ENCODE results near the gene PPM1A.

The PPM1A gene

DNA sequence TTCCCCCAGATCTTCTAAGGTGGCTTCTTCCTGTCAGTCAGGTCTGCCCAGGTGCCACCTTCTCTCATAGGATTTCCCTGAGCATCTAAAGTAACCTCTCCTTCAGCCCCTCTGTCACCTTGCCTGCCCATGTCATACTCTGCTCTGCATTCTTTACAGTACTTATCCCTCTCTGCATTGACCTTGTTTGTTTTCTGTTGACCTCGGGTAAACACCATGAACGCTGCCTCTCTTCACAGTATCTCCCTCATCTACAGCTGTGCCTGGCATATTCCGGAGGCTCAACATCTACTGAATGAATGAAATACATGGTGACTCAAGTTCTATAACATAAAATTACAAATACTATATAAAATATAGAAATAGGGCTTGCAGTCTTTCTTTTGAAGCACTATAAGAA is 10.1 kb upstream of the PPM1A start:
- no peak for DNase-seq (ENCODE audit: low read depth)
- no peak for TF ChIP-seq CTCF (IDR thresholded peaks at IDR 0.05; ENCODE audit: insufficient read depth, low read depth, low read length, missing control alignments)
- no peak overlapping the region for H3K4me3 ChIP-seq (ENCODE audit: low read depth, low read length)

DNA sequence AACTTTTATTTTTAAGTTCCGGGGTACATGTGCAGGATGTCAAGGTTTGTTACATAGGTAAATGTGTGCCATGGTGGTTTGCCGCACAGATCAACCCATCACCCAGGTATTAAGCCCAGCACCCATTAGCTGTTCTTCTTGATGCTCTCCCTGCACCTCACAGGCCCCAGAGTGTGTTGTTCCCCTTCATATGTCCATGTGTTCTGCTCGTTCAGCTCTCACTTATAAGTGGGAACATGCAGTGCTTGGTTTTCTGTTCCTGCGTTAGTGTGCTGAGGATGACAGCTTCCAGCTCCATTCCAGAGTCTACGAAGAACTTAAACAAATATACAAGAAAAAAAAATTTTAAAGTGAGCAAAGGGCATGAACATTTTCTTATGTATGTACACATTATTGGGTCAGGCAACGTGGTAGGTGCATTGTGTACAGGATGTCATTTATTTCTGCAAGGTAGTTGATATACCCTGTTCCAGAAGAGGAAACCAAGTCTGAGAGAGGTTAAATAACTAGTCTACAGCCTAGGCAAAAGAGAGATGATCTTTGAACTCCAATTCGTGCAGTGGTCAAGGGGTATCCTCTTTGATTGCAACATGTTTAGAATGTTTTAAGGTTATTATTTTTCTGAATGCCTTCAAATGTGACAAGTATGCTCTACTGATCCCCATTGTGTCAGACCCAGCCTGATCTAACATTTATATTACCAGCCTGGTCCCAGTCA is 8.7 kb upstream of the PPM1A start:
- no peak for TF ChIP-seq CTCF (IDR thresholded peaks at IDR 0.05; ENCODE audit: insufficient read depth, low read depth, low read length, missing control alignments)
- DNase-seq (ENCODE audit: low read depth) = no peak
- no peak overlapping the region for H3K4me3 ChIP-seq (ENCODE audit: low read depth, low read length)

DNA sequence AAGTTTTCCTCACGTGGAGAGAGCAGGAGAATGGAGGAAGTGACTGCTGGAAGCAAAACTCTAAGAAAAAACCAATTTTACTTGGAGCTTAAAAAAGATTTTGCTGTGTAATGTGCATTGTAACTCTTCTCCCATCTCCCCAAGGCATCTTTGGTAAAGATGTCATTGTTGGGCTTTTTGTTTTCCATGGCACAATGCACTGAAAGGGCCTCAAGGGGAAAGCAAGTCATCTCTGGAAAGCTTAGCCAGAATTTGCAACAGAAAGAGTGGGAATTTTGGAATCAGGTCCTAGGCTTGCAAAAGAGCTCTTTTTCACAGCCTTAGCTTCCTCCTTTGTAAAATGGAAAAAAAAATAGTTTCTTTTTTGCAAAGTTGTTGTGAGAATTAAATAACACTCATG is 7.9 kb upstream of the PPM1A start:
- TF ChIP-seq CTCF (IDR thresholded peaks at IDR 0.05; ENCODE audit: insufficient read depth, low read depth, low read length, missing control alignments) = no peak
- H3K4me3 ChIP-seq (ENCODE audit: low read depth, low read length) = no peak overlapping the region
- no peak for DNase-seq (ENCODE audit: low read depth)

DNA sequence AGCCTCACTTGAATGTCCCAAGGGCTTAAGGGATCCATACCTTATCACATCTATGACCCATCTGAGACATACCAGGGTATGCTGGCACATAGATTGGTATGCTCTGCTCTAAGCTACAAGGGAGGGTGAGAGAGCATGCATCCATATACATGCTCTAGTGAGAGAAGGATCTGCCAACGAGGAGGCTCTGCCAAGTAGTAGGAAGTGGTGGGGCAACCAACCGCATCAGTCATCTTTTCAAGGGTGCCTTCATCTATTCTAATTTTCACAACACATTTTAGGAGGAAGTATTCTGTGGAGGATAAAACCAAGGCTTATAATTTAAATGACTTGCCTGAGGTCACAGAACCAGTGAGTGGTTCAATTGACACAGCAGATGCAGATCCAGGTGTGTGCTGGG is 6.6 kb upstream of the PPM1A start:
- DNase-seq (ENCODE audit: low read depth) = no peak
- no peak for TF ChIP-seq CTCF (IDR thresholded peaks at IDR 0.05; ENCODE audit: insufficient read depth, low read depth, low read length, missing control alignments)
- H3K4me3 ChIP-seq (ENCODE audit: low read depth, low read length) = no peak overlapping the region

DNA sequence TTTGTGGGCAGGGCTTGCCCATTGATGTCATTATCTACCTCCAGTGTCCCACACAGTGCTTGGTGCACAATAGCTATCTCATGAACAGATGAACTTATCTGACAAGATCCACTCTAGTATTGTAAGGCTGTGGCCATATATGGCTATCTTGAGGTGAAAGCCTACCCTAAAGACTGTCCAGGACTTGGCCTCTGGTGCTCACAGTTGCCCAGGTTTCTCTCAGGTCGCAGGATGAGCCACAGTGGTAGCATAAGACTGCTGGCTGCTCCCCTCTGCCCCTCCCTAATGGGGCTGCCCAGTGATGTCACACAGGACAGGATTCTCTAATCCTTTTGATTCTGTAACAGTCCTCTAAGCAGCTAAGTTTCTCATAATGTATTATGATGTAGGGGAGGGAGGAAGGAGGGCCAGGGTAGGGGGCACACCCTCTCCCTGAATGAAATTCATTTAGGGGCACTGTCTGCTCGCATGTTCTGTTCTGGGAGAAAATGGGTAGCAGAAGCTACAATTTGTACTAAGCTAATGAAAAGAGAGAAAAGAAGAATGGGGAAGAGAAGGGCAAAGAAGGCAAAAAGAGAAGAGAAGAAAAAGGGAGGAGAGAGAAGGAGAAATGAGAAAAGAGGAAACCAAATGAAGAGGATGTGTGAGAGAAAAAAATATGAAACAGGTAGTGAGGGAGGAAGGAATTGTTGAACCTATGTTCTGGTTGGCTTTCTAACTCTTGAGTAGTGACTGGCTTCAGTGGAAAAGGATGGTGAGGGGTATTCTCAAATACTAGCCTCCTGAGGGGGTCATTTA is 3.4 kb upstream of the PPM1A start:
- H3K4me3 ChIP-seq (ENCODE audit: low read depth, low read length) = no peak overlapping the region
- DNase-seq (ENCODE audit: low read depth) = peak; percentile 54
- TF ChIP-seq CTCF (IDR thresholded peaks at IDR 0.05; ENCODE audit: insufficient read depth, low read depth, low read length, missing control alignments) = no peak

DNA sequence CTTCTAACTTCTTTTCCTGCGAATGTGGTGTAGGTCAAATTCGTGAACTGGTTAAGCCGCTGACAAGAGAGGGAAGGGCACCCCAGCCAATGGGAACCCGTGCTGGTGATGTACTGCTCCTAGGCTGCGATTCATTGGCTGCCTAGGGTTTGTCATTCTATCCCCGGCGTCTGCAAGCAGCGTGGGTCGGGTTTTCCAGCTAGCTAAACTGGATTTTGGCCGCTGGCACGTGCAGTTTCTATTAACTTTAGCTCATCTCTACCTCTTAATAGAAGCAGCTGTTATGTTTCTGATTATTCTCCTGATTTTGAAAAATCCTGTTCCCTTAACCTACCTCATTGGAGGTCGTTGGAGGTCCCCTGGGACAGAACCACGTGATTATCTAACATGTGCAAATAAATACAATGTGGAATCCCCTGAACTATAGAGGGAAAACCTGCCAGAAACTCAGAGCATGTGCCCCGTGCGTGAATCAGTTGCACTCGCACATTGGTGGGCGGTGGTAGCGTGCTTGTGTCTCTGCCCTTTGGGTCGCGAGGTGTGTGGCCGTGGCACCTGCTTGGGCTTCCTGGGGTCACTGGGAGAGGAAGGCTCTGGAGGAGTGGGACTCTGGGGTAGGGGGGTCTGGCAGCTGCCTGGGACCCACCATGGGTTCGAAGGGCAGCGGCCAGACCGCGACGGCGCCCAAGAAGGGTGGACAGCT is 876 bp upstream of the PPM1A start:
- H3K4me3 ChIP-seq (ENCODE audit: low read depth, low read length) = peak overlapping the region; percentile 87
- peak; percentile 97 for DNase-seq (ENCODE audit: low read depth)
- TF ChIP-seq CTCF (IDR thresholded peaks at IDR 0.05; ENCODE audit: insufficient read depth, low read depth, low read length, missing control alignments) = no peak
